Kidney (tissue), 14 donors: ENCODE measurements around the gene ABCA7. TPM values are rescaled to one million over a fixed set of nuclear protein-coding genes. Genes with fewer than 3 reads are reported as not detected.
A peak's percentile ranks its signal among the peaks of the same experiment; 100 is the strongest.

Experiments used
- DNase-seq, 5 donors: peaks; one replicate each; pipeline ENCODE4 v3.0.0-alpha.2; 2013 to 2020
- FAIRE-seq: peaks from 2 replicates; lab custom pipeline; 2012; peaks lifted over from hg19 to GRCh38; lab: Jason Lieb, UNC
- H3K27ac ChIP-seq, 2 donors: one replicate each; pipeline ENCODE4 v1.7.0; 2013; ENCODE audit warnings: low read depth in 2 of 2, low read length in 2 of 2, inconsistent platforms in 1 of 2
- H3K27me3 ChIP-seq: one replicate; pipeline ENCODE4 v1.7.1; 2013; ENCODE audit warnings: low read length, inconsistent platforms; ENCODE audit not compliant: control insufficient read depth, insufficient read depth
- H3K36me3 ChIP-seq, 3 donors: one replicate each; pipeline versions ENCODE4 v1.7.0 to v1.7.1; 2013; ENCODE audit warnings: low read length in 3 of 3, control low read depth in 1 of 3, inconsistent platforms in 1 of 3; ENCODE audit not compliant: insufficient read depth in 3 of 3, control insufficient read depth in 2 of 3
- H3K4me1 ChIP-seq, 3 donors: one replicate each; pipeline versions ENCODE4 v1.7.0 to v1.7.1; 2013; ENCODE audit warnings: low read length in 3 of 3, inconsistent platforms in 1 of 3, low read depth in 1 of 3; ENCODE audit not compliant: control insufficient read depth in 2 of 3, insufficient read depth in 2 of 3
- H3K4me3 ChIP-seq, 3 donors: one replicate each; pipeline versions ENCODE4 v1.7.0 to v1.8.1; 2013; ENCODE audit warnings: low read length in 3 of 3, control low read depth in 1 of 3, inconsistent platforms in 1 of 3
- H3K9ac ChIP-seq, 3 donors: one replicate each; pipeline versions ENCODE4 v1.7.0 to v1.7.1; 2013; ENCODE audit warnings: low read length in 3 of 3, control low read depth in 1 of 3, inconsistent platforms in 1 of 3
- H3K9me3 ChIP-seq, 3 donors: one replicate each; pipeline versions ENCODE4 v1.7.0 to v1.7.1; 2013; ENCODE audit warnings: low read length in 3 of 3, control low read depth in 1 of 3, inconsistent platforms in 1 of 3; ENCODE audit not compliant: control insufficient read depth in 2 of 3, insufficient read depth in 1 of 3
- intact Hi-C: fragments of 100-400 bp; cut with DNase I; formaldehyde crosslinking; loops from one replicate; pipeline ENCODE4 v1.11.1; 2022
- polyA plus RNA-seq: library from polyadenylated mRNA; stranded (reverse); fragments of 350-450 nt; fragmentation: Illumina TruSeq; extraction: RNeasy Lipid Tissue Mini Kit (QIAGEN cat#74804); gene quantifications from one replicate; pipeline ENCODE4 v1.2.3, GENCODE V29; 2014; ENCODE audit warnings: low read depth, low replicate concordance; ENCODE audit not compliant: insufficient read depth
- total RNA-seq: library from RNA; stranded (reverse); fragmentation: NEBNext Ultra II Directional; extraction: Animal tissue kit (Norgen Biotek cat#: 25700); gene quantifications from one replicate; pipeline ENCODE4 v1.2.1, GENCODE V29; 2021
- TF ChIP-seq, protein P1 (sequence below): IDR thresholded peaks from 3 replicates; pipeline ENCODE4 v1.5.1; 2012; ENCODE audit warnings: mild to moderate bottlenecking, moderate library complexity, borderline replicate concordance; ENCODE audit not compliant: insufficient read depth; ENCODE audit errors: extremely low read depth
- donor health status: control.
- donor health status: control.
- donor health status: control.
- donor health status: control.
- donor health status: control.
- donor health status: DM: yes; HTN: yes; CAD: no.
- donor health status: Normal renal cell carcinoma (clear cell type).

The ABCA7 gene
- total and polyA plus RNA-seq, 2 donors from 2014 or later = 11.7 to 20.4 TPM

- H3K27ac ChIP-seq = no peak overlapping the region
- TF ChIP-seq, protein P1, sequence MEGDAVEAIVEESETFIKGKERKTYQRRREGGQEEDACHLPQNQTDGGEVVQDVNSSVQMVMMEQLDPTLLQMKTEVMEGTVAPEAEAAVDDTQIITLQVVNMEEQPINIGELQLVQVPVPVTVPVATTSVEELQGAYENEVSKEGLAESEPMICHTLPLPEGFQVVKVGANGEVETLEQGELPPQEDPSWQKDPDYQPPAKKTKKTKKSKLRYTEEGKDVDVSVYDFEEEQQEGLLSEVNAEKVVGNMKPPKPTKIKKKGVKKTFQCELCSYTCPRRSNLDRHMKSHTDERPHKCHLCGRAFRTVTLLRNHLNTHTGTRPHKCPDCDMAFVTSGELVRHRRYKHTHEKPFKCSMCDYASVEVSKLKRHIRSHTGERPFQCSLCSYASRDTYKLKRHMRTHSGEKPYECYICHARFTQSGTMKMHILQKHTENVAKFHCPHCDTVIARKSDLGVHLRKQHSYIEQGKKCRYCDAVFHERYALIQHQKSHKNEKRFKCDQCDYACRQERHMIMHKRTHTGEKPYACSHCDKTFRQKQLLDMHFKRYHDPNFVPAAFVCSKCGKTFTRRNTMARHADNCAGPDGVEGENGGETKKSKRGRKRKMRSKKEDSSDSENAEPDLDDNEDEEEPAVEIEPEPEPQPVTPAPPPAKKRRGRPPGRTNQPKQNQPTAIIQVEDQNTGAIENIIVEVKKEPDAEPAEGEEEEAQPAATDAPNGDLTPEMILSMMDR = no peak
- peaks cover 0 to 4% (median 0%) of the 10 kb centered on the region in 3 donors for H3K36me3 ChIP-seq
- no peak overlapping the region for H3K4me3 ChIP-seq
- intact Hi-C loops = no loop called here
- no peak for FAIRE-seq
- H3K27me3 ChIP-seq = no peaks in the 10 kb centered on the region
- peaks cover 0 to 24% (median 7%) of the 10 kb centered on the region in 3 donors for H3K9me3 ChIP-seq
- peak in 1 of 5 donors; percentile 37 for DNase-seq
- no peaks in the 10 kb centered on the region for H3K4me1 ChIP-seq
- no peak overlapping the region for H3K9ac ChIP-seq
Measured at GRCh38 chr19:1053176-1054101, 13.5 kb downstream of the ABCA7 start.

DNA sequence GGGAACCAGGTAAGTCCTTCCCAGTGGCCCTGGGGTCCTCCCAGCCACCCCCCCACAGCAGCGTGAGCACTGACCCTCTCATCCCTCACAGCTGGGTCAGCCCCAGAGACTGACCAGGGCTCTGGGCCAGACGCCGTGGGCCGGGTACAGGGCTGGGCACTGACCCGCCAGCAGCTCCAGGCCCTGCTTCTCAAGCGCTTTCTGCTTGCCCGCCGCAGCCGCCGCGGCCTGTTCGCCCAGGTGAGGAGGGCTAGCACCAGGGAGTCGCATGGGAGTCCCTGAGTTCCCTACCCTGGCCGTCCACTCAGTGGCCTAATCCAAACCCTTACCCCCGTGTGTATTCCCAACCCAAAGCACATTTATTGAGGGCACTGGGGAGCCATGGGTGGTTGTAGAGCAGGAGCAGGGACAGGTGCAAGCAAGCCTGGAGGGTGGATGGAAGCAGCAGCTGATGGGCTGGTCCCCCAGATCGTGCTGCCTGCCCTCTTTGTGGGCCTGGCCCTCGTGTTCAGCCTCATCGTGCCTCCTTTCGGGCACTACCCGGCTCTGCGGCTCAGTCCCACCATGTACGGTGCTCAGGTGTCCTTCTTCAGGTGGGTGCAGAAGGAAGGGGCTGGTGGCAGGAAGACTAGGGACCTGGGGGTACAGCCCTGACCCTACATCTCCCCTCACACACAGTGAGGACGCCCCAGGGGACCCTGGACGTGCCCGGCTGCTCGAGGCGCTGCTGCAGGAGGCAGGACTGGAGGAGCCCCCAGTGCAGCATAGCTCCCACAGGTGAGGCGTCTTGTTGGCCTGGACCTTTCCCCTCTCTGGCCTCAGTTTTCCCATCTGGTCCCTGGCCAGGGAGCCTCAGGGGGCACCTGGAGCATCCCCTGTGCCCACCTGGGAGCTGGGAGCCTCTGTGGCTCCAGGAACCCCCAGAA is 14.5 kb downstream of the ABCA7 start:
- Histone ChIP-seq H3K27me3 (no peaks in the 10 kb centered on the region), H3K27ac (no peak overlapping the region), H3K9me3 (peaks cover 0 to 29% (median 7%) of the 10 kb centered on the region in 3 donors), H3K9ac (no peak overlapping the region), H3K4me3 (no peak overlapping the region), H3K36me3 (peaks cover 0 to 8% (median 0%) of the 10 kb centered on the region in 3 donors), H3K4me1 (no peaks in the 10 kb centered on the region)
- TF ChIP-seq, protein P1 = no peak
- intact Hi-C loops = no loop called here
- FAIRE-seq (no peak), DNase-seq (no peak)

DNA sequence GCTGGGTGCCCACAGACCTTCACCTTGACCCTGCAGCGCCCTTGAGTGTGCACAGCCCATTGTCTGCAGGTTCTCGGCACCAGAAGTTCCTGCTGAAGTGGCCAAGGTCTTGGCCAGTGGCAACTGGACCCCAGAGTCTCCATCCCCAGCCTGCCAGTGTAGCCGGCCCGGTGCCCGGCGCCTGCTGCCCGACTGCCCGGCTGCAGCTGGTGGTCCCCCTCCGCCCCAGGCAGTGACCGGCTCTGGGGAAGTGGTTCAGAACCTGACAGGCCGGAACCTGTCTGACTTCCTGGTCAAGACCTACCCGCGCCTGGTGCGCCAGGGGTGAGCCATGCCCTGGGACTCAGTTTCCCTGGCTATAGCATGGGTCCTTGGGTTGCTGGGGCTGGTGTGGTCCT is 15.1 kb downstream of the ABCA7 start:
- H3K27ac ChIP-seq = no peak overlapping the region
- H3K9me3 ChIP-seq = peaks cover 0 to 29% (median 7%) of the 10 kb centered on the region in 3 donors
- no peak overlapping the region for H3K9ac ChIP-seq
- no peaks in the 10 kb centered on the region for H3K4me1 ChIP-seq
- DNase-seq (no peak), FAIRE-seq (no peak)
- intact Hi-C loops = no loop called here
- TF ChIP-seq, protein P1 = no peak
- no peaks in the 10 kb centered on the region for H3K27me3 ChIP-seq
- H3K4me3 ChIP-seq = no peak overlapping the region
- peaks cover 0 to 8% (median 0%) of the 10 kb centered on the region in 3 donors for H3K36me3 ChIP-seq
